ENCODE results near the gene GNRH2. TPM values are rescaled to one million over a fixed set of nuclear protein-coding genes. Genes with fewer than 3 reads are reported as not detected.

The GNRH2 gene
- total and polyA plus RNA-seq, 8 donors: 1.4 to 8.0 TPM; not detected in 6

- peaks cover 18 to 53% (median 47%) of the 10 kb centered on the region in 4 donors for H3K4me1 ChIP-seq
- WGBS, 5 donors: 94 to 97% (median 95%) methylated on average over 4 to 8 of the region's 8 CpGs
- H3K9me3 ChIP-seq: no peaks in the 10 kb centered on the region
- TF ChIP-seq, protein P1, sequence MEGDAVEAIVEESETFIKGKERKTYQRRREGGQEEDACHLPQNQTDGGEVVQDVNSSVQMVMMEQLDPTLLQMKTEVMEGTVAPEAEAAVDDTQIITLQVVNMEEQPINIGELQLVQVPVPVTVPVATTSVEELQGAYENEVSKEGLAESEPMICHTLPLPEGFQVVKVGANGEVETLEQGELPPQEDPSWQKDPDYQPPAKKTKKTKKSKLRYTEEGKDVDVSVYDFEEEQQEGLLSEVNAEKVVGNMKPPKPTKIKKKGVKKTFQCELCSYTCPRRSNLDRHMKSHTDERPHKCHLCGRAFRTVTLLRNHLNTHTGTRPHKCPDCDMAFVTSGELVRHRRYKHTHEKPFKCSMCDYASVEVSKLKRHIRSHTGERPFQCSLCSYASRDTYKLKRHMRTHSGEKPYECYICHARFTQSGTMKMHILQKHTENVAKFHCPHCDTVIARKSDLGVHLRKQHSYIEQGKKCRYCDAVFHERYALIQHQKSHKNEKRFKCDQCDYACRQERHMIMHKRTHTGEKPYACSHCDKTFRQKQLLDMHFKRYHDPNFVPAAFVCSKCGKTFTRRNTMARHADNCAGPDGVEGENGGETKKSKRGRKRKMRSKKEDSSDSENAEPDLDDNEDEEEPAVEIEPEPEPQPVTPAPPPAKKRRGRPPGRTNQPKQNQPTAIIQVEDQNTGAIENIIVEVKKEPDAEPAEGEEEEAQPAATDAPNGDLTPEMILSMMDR (IDR thresholded peaks at IDR 0.05): no peak
- no peak for TF ChIP-seq EP300 (IDR thresholded peaks at IDR 0.05)
- TF ChIP-seq POLR2AphosphoS5 (IDR thresholded peaks at IDR 0.05): no peak
- no peak for TF ChIP-seq POLR2A (IDR thresholded peaks at IDR 0.05)
- intact Hi-C loops (cut with DNase I; ENCODE audit: low total_unique reads): no loop called here
- no peaks in the 10 kb centered on the region for H3K27me3 ChIP-seq
- H3K4me3 ChIP-seq: no peak overlapping the region
- DNase-seq: no peak
- peaks cover 18 to 36% (median 34%) of the 10 kb centered on the region in 4 donors for H3K36me3 ChIP-seq
- H3K27ac ChIP-seq: peak overlapping the region in 1 of 5 donors; percentile 94
Observed at GRCh38 chr20:3044336-3044965, 1.0 kb downstream of the GNRH2 start.

- Histone ChIP-seq H3K27me3 (no peaks in the 10 kb centered on the region), H3K9me3 (no peaks in the 10 kb centered on the region), H3K27ac (peak overlapping the region; percentile 91 to 96 (median 94)), H3K4me1 (peaks cover 18 to 53% (median 47%) of the 10 kb centered on the region in 4 donors), H3K36me3 (peaks cover 22 to 36% (median 34%) of the 10 kb centered on the region in 4 donors), H3K4me3 (peak overlapping the region; percentile 85 to 97 (median 96))
- WGBS, 5 donors: 1 to 4% (median 2%) methylated on average over 10 to 24 of the region's 24 CpGs
- intact Hi-C loops (cut with DNase I; ENCODE audit: low total_unique reads): no loop called here
- TF ChIP-seq POLR2AphosphoS5 (IDR thresholded peaks at IDR 0.05): no peak
- TF ChIP-seq POLR2A (IDR thresholded peaks at IDR 0.05): no peak
- no peak for TF ChIP-seq EP300 (IDR thresholded peaks at IDR 0.05)
- TF ChIP-seq, protein P1 (IDR thresholded peaks at IDR 0.05): no peak
- DNase-seq: peak; percentile 77 to 90
Observed at GRCh38 chr20:3045042-3045815, 1.8 kb downstream of the GNRH2 start.

GRCh38 chr20:3045816-3046676 lies 2.6 kb downstream of the GNRH2 start, which contains the start of gene MRPS26:
Gene MRPS26 (plus strand): TSS chr20:3046052. CDS start chr20:3046069, 17 bp downstream.
- H3K4me1 ChIP-seq: peaks cover 18 to 53% (median 46%) of the 10 kb centered on the region in 4 donors
- DNase-seq: peak; percentile 91 to 97
- no peaks in the 10 kb centered on the region for H3K9me3 ChIP-seq
- peak within 1 kb of the TSS; percentile 85 to 97 (median 96) for H3K4me3 ChIP-seq
- H3K27me3 ChIP-seq: no peaks in the 10 kb centered on the region
- TF ChIP-seq, protein P1 (IDR thresholded peaks at IDR 0.05): no peak
- TF ChIP-seq POLR2A (IDR thresholded peaks at IDR 0.05) (no peak), EP300 (IDR thresholded peaks at IDR 0.05) (no peak), POLR2AphosphoS5 (IDR thresholded peaks at IDR 0.05) (peak; percentile 45 to 89 (median 80))
- intact Hi-C loops (cut with DNase I; ENCODE audit: low total_unique reads): no loop called here
- 0 to 1% (median 0%) methylated on average over 18 to 104 of the region's 104 CpGs for WGBS, 5 donors
- peaks cover 22 to 37% (median 32%) of the 10 kb centered on the region in 4 donors for H3K36me3 ChIP-seq
- peak within 1 kb of the TSS; percentile 91 to 96 (median 94) for H3K27ac ChIP-seq
